K562 (cell line): ENCODE results near the gene PPM1F. TPM values are rescaled to one million over a fixed set of nuclear protein-coding genes. Genes with fewer than 3 reads are reported as not detected.
A peak's percentile ranks its signal among the peaks of the same experiment; 100 is the strongest.

Source experiments
- BRCA1 ChIP-seq, 2 experiments: fragments of 450-650 bp in 1 of 2; sonication (generic) in 1 of 2; formaldehyde crosslinking in 1 of 2; IDR thresholded peaks; 2 replicates each; pipeline versions ENCODE4 v1.5.0 to v1.6.1; 2017 to 2020; ENCODE audit warnings: mild to moderate bottlenecking in 1 of 2, missing genetic modification reagents in 1 of 2
- CAMTA2 ChIP-seq: fragments of 250-450 bp; sonication (Bioruptor Pico); conservative IDR thresholded peaks from 2 replicates; pipeline ENCODE4 v1.5.1; 2022
- CHD4 ChIP-seq: fragments of 200-600 bp; sonication (generic); IDR thresholded peaks from 3 replicates; pipeline ENCODE4 v1.6.1; 2012; ENCODE audit warnings: low read depth, mild to moderate bottlenecking, mixed read lengths, low read length, inconsistent platforms; ENCODE audit not compliant: insufficient read depth, insufficient replicate concordance, poor library complexity, severe bottlenecking
- ELK1 ChIP-seq: sonication (generic); formaldehyde crosslinking; IDR thresholded peaks from 2 replicates; pipeline ENCODE4 v1.8.1; 2022; ENCODE audit warnings: missing genetic modification reagents
- ETV5 ChIP-seq: sonication (generic); formaldehyde crosslinking; IDR thresholded peaks from 2 replicates; pipeline ENCODE4 v1.4.0; 2020; ENCODE audit warnings: low read depth, mild to moderate bottlenecking, missing genetic modification reagents
- FUS ChIP-seq: fragments of 200-400 bp; formaldehyde crosslinking; optimal IDR thresholded peaks from 2 replicates; pipeline ENCODE3; 2017; ENCODE audit warnings: low read depth, low read length
- IRF2 ChIP-seq: sonication (generic); formaldehyde crosslinking; IDR thresholded peaks from 2 replicates; pipeline ENCODE4 v1.8.1; 2022; ENCODE audit warnings: mild to moderate bottlenecking, missing genetic modification reagents
- KHSRP ChIP-seq: fragments of 450-650 bp; IDR thresholded peaks from 2 replicates; pipeline ENCODE4 v1.6.1; 2017
- NFYB ChIP-seq: IDR thresholded peaks from 2 replicates; pipeline ENCODE4 v1.6.1; 2011; ENCODE audit warnings: mild to moderate bottlenecking, moderate library complexity; ENCODE audit not compliant: insufficient read length; ENCODE audit errors: extremely low read depth
- PHF8 ChIP-seq: fragments of 200-600 bp; sonication (generic); IDR thresholded peaks from 2 replicates; pipeline ENCODE4 v1.6.1; 2012; ENCODE audit warnings: mixed run types, mild to moderate bottlenecking, inconsistent platforms, low read length, moderate library complexity, borderline replicate concordance
- POU5F1 ChIP-seq: fragments of 150-350 bp; IDR thresholded peaks from 2 replicates; pipeline ENCODE4 v1.6.1; 2014; ENCODE audit warnings: borderline replicate concordance, low read length, low read depth, mild to moderate bottlenecking; ENCODE audit not compliant: partially characterized antibody
- PRMT5 ChIP-seq: sonication (generic); formaldehyde crosslinking; IDR thresholded peaks from 2 replicates; pipeline ENCODE4 v1.5.0; 2020; ENCODE audit warnings: missing genetic modification reagents
- RBFOX2 ChIP-seq: fragments of 200-400 bp; formaldehyde crosslinking; IDR thresholded peaks from 2 replicates; pipeline ENCODE4 v1.6.1; 2017; ENCODE audit warnings: low read depth, mild to moderate bottlenecking, low read length, moderate library complexity
- SMAD2 ChIP-seq: fragments of 150-350 bp; IDR thresholded peaks from 2 replicates; pipeline ENCODE4 v1.6.1; 2014; ENCODE audit warnings: low read depth, mild to moderate bottlenecking, low read length
- SMAD3 ChIP-seq: fragments of 450-650 bp; formaldehyde crosslinking; conservative IDR thresholded peaks from 2 replicates; pipeline ENCODE4 v1.4.0; 2020; ENCODE audit warnings: mild to moderate bottlenecking
- TEAD4 ChIP-seq, 2 experiments: sonication (generic) in 1 of 2; formaldehyde crosslinking in 1 of 2; IDR thresholded peaks; 2 replicates each; pipeline versions ENCODE4 v1.6.1 to v1.8.0; 2012 to 2022; ENCODE audit warnings: borderline replicate concordance in 1 of 2, inconsistent platforms in 1 of 2, low read length in 1 of 2, mild to moderate bottlenecking in 1 of 2, missing genetic modification reagents in 1 of 2
- TSHZ1 ChIP-seq: fragments of 250-450 bp; sonication (Bioruptor Pico); IDR thresholded peaks from 2 replicates; pipeline ENCODE4 v1.4.0; 2020; ENCODE audit warnings: mild to moderate bottlenecking, moderate library complexity
- ZBED1 ChIP-seq: IDR thresholded peaks from 2 replicates; pipeline ENCODE4 v1.6.1; 2014
- ZBTB8A ChIP-seq: fragments of 450-650 bp; IDR thresholded peaks from 2 replicates; pipeline ENCODE4 v1.6.1; 2018; ENCODE audit warnings: mild to moderate bottlenecking, moderate library complexity; ENCODE audit not compliant: partially characterized antibody
- ZFPM2 ChIP-seq: fragments of 250-450 bp; sonication (Bioruptor Pico); IDR thresholded peaks from 2 replicates; pipeline ENCODE4 v1.5.1; 2022; ENCODE audit warnings: mild to moderate bottlenecking
- ZNF212 ChIP-seq: fragments of 450-650 bp; formaldehyde crosslinking; IDR thresholded peaks from 2 replicates; pipeline ENCODE4 v1.4.0; 2020; ENCODE audit warnings: mild to moderate bottlenecking
- ZNF507 ChIP-seq: conservative IDR thresholded peaks from 2 replicates; pipeline ENCODE4 v1.6.1; 2017; ENCODE audit warnings: missing genetic modification characterization, missing compliant biosample characterization
- polyA plus RNA-seq, 8 experiments: library from polyadenylated mRNA; depleted of rRNA in 4 of 8; stranded (reverse) in 5 of 8; unstranded in 3 of 8; fragments of >200 nt; fragmentation: Nextera tagmentation in 2 of 8; fragmentation: Illumina TruSeq in 1 of 8; extraction: Ambion mirVana in 2 of 8; extraction: Trizol in 1 of 8; gene quantifications; 2 replicates each; pipeline versions ENCODE4 v1.2.1 to v1.2.3, GENCODE V29; 2011 to 2014; ENCODE audit warnings: inconsistent platforms in 1 of 8, missing spikeins in 1 of 8
- total RNA-seq, 7 experiments: library from RNA; depleted of rRNA in 6 of 7; stranded (reverse); fragments of >200 nt in 6 of 7; fragmentation: Illumina TruSeq in 2 of 7; extraction: Trizol in 2 of 7; gene quantifications; 2 replicates each; pipeline versions ENCODE4 v1.2.1 to v1.2.3, GENCODE V29; 2011 to 2021; ENCODE audit warnings: low replicate concordance in 1 of 7

The PPM1F gene
- total and polyA plus RNA-seq, 9 of the 15 experiments (the other 6 are each of a cell fraction or from before 2014, with no cell fraction given): 2.1 to 159 (median 64.0) TPM

DNA sequence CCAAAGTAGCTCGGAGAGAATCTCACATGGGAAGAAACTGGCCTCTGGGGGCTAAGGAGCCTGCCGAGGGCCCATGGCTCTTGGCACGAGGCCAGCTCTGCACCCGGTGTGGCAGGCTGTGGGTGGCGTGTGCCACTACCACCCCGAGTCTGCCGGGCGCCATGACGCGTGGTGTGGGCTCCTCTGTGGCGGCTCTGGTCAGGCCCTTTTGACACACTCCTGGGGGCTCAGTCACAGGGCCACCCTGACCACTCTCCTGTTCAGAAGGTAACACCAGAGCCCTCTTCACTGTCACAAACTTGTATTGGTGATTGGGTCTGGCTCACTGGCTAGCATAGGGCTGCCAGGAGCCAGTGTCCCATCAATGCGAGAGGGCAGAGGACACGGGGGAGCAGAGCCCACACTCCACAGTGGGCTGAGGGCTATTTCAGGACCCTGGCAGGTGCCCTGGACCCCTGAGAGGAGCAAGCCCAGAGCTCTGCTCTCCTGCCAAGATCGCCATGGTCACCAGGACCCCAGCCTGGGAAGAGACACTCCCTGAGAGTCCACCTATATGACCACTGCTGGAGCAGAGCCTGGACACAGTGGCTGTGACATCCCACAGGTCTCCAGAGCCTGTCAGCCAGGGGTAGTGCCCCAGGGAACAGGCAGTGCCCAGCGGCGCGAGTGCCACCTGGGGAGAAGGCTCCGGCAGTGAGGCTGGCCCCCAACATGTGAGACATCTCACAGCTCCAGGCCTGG lies 8.6 kb upstream of the PPM1F start (continued):
- TF ChIP-seq ZBTB8A (no peak), CAMTA2 (CRISPR knock-in tag) (peak; percentile 88), BRCA1 (IDR thresholded peaks at IDR 0.05) (no peak), BRCA1 (CRISPR knock-in tag; IDR thresholded peaks at IDR 0.05) (peak; percentile 83; the same call in 1 of the 2 replicates), ZNF507 (tag) (no peak), ELK1 (peak; percentile 83; the same call in 1 of the 2 replicates), NFYB (no peak), ZFPM2 (CRISPR knock-in tag) (no peak), TEAD4 (IDR thresholded peaks at IDR 0.05; ENCODE audit: low read length) (no peak; the same call in 1 of the 2 replicates), TEAD4 (CRISPR knock-in tag; IDR thresholded peaks at IDR 0.05; ENCODE audit: borderline replicate concordance) (peak; percentile 20; the same call in 1 of the 2 replicates), PRMT5 (CRISPR knock-in tag) (no peak), RBFOX2 (peak; percentile 59; the same call in 1 of the 2 replicates), IRF2 (CRISPR knock-in tag) (peak; percentile 90), ZNF212 (CRISPR knock-in tag) (no peak), TSHZ1 (no peak), ZBED1 (0 out of 2 replicates have a peak, but pooled peaks have one; percentile 4), FUS (no peak), PHF8 (no peak), SMAD3 (CRISPR knock-in tag) (no peak), CHD4 (no peak), KHSRP (no peak), ETV5 (no peak), POU5F1 (no peak), SMAD2 (no peak)
